Activated CD4-positive, alpha-beta T cell treated with anti-CD3 and anti-CD28 coated beads, Interleukin-2, amount 10 ng/mL, durations not matched to agents 24 days and 14 days (primary cell): ENCODE measurements around the gene GOLGA8A. TPM values are rescaled to one million over a fixed set of nuclear protein-coding genes. Genes with fewer than 3 reads are reported as not detected.
"Not testable (repeated sequence)": the region's sequence is repeated elsewhere in the genome, so short reads cannot be mapped to it uniquely, and the experiment has no call there.

ENCODE experiments used
- DNase-seq: peaks from one replicate; pipeline ENCODE4 v3.0.0; 2022
- H3K27ac Mint-ChIP-seq: one replicate; pipeline ENCODE4 v1.8.0; 2022; ENCODE audit warnings: mild to moderate bottlenecking, mixed read lengths
- H3K27me3 Mint-ChIP-seq: one replicate; pipeline ENCODE4 v1.8.0; 2022; ENCODE audit warnings: mixed read lengths
- H3K36me3 Mint-ChIP-seq: one replicate; pipeline ENCODE4 v1.8.0; 2022; ENCODE audit warnings: low read depth, mild to moderate bottlenecking, mixed read lengths
- H3K4me1 Mint-ChIP-seq: one replicate; pipeline ENCODE4 v1.8.0; 2021; ENCODE audit warnings: mixed read lengths
- H3K4me3 Mint-ChIP-seq: one replicate; pipeline ENCODE4 v1.8.0; 2022; ENCODE audit warnings: mild to moderate bottlenecking, moderate library complexity, mixed read lengths
- H3K9me3 Mint-ChIP-seq: one replicate; pipeline ENCODE4 v1.8.0; 2021; ENCODE audit warnings: mixed read lengths
- intact Hi-C: fragments of 100-400 bp; cut with micrococcal nuclease; formaldehyde crosslinking; loops from one replicate; pipeline ENCODE4 v1.15.1; 2023
- total RNA-seq: library from RNA; stranded (reverse); gene quantifications from 2 replicates; pipeline ENCODE4 v1.2.3, GENCODE V29; 2022

The GOLGA8A gene
- total RNA-seq, 1 donor from 2014 or later = 246 TPM

DNA sequence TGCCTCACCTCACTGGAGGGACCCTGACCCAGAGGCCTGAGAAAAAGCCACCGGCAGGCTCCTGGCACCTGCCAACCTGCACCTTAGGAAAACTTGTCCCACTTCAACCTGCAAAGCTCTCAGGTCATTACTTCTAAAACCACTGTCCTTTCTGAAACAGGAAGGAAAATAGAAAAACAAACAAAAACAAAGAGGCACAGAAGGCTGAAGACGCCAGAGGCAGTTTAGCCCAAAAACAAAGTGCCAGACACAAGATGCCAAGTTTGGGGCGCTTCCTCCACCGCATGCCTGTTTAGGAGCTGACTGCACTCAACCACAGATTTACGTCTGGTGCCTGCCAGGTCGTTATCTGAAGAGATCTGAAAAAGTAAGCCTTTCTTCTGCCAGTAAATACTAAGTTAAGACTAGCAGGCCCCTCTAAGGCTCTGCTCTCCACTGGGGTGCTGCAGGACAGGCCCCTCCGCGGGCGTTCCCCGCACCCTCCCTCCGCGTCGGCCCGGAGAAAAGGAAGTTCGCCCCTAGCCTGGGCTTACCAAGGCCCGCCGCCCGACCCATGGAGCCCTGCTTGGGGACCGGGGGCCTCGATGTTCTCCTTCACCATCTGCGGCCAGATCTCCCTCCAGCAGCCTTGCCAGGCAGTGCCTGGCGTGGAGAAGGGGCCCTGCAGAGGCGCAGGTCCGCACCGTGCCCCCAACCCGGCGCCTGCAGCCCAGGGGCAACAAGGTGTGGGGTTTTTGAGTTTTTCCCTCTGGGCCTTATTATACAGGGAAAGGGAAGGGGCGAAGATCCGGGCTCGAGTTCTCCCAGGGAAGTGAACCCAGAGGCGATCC is 1.3 kb downstream of the GOLGA8A start:
- H3K27ac Mint-ChIP-seq = peak overlapping the region; percentile 82
- no peaks in the 10 kb centered on the region for H3K9me3 Mint-ChIP-seq
- peak; percentile 75 for DNase-seq
- peaks cover 25% of the 10 kb centered on the region for H3K4me1 Mint-ChIP-seq
- peaks cover 7% of the 10 kb centered on the region for H3K27me3 Mint-ChIP-seq
- intact Hi-C loops = loop anchor here (2.0 to 10.0 kb wide), 4 partner anchors 70 to 332 kb away; partner anchors contain the start of genes EMC7, LPCAT4, PGBD4 and SLC12A6
- peaks cover 36% of the 10 kb centered on the region for H3K36me3 Mint-ChIP-seq
- H3K4me3 Mint-ChIP-seq = peak overlapping the region; percentile 92

DNA sequence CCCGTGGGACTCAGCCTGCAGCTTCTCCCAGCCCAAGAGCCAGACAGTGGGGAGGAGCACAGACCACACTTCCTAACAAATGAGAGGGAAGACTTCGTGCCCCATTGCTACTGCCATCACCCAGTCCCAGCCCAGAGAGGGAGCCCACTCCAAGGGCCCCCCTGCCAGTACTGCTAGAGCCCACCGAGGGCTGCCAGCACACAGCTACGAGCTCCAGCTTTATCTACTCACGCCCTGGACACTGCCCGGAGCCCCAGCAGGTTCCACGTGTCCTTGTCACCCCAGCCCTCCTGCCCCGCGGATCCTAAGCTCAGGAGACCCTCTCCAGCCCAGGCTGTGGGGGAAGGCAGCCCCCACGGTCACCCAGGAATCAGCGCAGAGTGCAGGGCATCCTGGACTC is 1.9 kb downstream of the GOLGA8A start:
- intact Hi-C loops = loop anchor here (2.0 to 10.0 kb wide), 4 partner anchors 69 to 331 kb away; partner anchors contain the start of genes EMC7, LPCAT4, PGBD4 and SLC12A6
- DNase-seq = peak; percentile 54
- H3K4me3 Mint-ChIP-seq = peak overlapping the region; percentile 92
- H3K36me3 Mint-ChIP-seq = peaks cover 38% of the 10 kb centered on the region
- H3K27ac Mint-ChIP-seq = peak overlapping the region; percentile 82
- peaks cover 3% of the 10 kb centered on the region for H3K27me3 Mint-ChIP-seq
- H3K4me1 Mint-ChIP-seq = peaks cover 27% of the 10 kb centered on the region
- no peaks in the 10 kb centered on the region for H3K9me3 Mint-ChIP-seq

DNA sequence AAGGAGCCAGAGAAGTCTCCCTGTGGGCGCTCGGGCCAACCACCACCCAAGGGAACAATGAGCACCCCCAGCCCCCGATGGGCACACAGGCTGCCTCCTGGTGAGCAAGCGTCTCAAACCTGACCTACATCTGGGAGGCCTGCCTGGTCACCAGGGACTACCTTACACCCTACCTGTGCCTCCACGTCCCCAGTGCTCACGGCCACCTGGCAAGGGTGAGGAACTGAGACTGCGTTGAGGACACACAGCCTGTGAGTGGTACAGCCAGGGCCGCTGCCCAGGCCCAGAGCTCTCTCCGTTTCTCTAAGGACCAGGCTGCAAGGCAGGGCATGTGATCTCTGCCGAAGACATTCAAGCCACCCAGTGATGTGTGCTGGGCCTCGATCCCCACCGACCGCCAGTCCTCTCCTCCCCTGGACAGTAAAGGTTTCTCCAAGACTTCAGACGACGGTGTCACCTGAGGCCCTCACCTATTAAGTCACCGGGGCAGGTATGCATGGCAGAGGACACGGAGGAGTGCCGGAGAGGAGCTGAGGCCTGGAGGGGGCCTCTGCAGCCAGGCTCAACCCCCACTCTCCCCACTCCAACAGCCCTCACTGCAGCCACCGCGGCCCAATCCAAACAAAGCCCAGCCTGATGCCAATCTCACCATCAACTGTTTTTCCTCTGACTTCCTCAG is 2.8 kb downstream of the GOLGA8A start:
- peaks cover 47% of the 10 kb centered on the region for H3K36me3 Mint-ChIP-seq
- intact Hi-C loops = loop anchor here (10.0 kb wide), 3 partner anchors 100 to 330 kb away; partner anchors contain the start of genes EMC7, PGBD4 and SLC12A6
- H3K27me3 Mint-ChIP-seq = peaks cover under 1% of the 10 kb centered on the region
- peak; percentile 56 for DNase-seq
- H3K27ac Mint-ChIP-seq = no peak overlapping the region
- peaks cover 33% of the 10 kb centered on the region for H3K4me1 Mint-ChIP-seq
- no peak overlapping the region for H3K4me3 Mint-ChIP-seq
- H3K9me3 Mint-ChIP-seq = no peaks in the 10 kb centered on the region

DNA sequence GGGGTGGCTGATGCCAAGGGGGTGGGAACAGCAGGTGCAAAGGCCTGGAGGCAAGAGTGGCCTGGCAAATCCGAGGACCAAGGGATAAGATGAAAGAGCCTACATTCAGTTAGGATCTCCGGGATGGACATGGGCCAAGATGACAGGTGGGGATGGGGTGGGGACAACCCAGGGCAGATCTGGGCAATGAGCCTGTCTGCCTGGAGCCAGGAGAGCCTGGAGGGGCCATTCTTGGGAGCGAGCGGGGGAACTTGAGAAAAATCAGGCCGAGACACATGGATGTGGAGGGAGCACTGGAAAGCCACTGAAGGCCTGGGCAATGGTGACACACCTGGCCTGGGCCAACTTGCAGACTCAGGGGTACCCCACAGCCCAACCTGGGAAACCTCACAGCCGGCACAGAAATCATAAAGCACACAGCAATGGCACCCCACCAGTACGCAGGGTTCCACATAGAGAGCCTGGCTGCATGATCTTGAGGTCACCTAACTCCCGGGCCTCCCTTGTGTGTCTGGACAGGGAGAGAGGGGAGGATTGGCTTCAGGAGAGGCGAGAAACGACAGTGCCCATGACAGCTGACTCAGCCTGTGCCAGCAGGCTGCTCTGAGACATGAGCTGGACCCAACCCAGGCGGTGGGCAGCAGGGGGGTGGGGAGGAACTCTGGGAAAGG is 3.5 kb downstream of the GOLGA8A start:
- Mint-ChIP-seq H3K4me3 (peak overlapping the region; percentile 1), H3K4me1 (peaks cover 33% of the 10 kb centered on the region), H3K36me3 (peaks cover 51% of the 10 kb centered on the region)
- intact Hi-C loops = loop anchor here (10.0 kb wide), 3 partner anchors 99 to 329 kb away; partner anchors contain the start of genes EMC7, PGBD4 and SLC12A6
- DNase-seq = peak; percentile 56
- not testable (repeated sequence) for H3K9me3 Mint-ChIP-seq, H3K27ac Mint-ChIP-seq, H3K27me3 Mint-ChIP-seq

DNA sequence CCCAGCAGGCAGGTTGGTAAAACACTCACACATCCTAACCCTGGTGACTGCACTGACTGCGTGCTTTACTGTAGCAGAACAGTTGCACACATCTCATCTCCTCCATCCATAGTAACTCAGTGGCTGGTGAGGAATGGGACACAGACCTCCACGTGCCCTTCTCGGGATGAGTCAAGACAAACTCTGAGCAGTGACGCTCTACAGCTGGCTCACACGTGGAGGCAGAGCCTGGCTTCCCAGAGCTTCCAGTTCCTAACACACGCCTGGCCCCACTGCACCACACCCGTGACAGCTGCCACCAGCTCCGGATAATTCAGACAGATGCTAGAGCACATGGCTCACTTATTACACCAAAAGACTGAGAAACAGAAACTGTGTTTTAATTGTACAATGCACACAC is 7.0 kb downstream of the GOLGA8A start:
- H3K4me1 Mint-ChIP-seq = peaks cover 32% of the 10 kb centered on the region
- not testable (repeated sequence) for H3K4me3 Mint-ChIP-seq, H3K9me3 Mint-ChIP-seq, H3K27ac Mint-ChIP-seq, DNase-seq, H3K27me3 Mint-ChIP-seq
- intact Hi-C loops = loop anchor here (10.0 kb wide), 3 partner anchors 96 to 326 kb away; partner anchors contain the start of genes EMC7, PGBD4 and SLC12A6
- H3K36me3 Mint-ChIP-seq = peaks cover 58% of the 10 kb centered on the region

DNA sequence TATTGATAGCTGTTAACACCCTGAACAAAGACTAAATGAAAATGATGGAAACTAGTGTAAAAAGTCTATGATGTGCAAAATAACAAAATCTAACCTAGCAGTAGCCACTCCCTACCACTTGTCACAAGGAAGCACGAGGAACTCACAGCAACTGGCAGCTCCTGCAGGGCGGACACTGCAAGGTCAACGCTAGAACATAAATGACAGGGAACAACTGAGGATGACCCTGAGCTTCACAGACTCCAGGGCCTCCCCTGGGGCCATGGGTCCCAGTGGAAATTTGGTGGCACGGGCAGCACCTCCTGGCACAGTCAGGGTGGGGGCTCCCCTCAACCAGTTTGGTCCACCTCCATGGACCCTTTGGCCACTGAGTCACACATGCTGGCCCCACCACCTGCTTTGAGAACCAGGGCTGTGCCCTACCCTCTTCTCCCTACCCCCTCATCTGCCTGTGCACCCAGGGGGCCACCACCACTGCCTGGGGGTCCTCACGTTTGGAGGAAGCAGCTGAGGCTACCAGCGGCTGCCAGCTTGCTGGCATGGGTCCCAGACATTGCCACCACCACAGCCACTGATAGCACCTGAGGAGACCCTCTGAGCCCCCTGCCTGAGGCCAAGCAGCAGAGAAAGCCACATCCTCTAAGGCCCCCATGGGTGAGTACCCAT is 14.1 kb downstream of the GOLGA8A start:
- peak; percentile 44 for DNase-seq
- intact Hi-C loops, H3K9me3 Mint-ChIP-seq, H3K27ac Mint-ChIP-seq, H3K4me3 Mint-ChIP-seq, H3K4me1 Mint-ChIP-seq, H3K27me3 Mint-ChIP-seq: not testable (repeated sequence)
- H3K36me3 Mint-ChIP-seq = peaks cover 22% of the 10 kb centered on the region

DNA sequence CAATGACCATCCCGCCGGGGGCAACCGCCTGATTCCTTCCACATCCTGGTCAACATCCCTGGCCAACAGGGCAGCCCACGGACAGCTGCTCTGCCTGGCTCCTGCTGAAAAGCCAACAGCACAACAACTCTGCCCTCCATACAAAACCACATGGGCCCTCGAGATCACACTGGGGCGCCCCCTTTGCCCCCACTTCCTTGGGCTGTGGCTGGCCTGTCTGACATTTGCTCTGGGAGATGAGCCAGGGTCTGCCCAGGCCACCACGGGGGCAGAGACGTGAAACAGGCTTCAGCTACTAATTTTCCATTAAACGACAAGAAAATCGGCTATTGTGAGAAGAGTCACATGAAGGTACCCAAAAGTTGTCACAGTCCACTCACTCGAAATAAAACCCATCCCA is 16.7 kb downstream of the GOLGA8A start:
- H3K27ac Mint-ChIP-seq = not testable (repeated sequence)
- H3K36me3 Mint-ChIP-seq = peaks cover 17% of the 10 kb centered on the region
- peak; percentile 14 for DNase-seq

DNA sequence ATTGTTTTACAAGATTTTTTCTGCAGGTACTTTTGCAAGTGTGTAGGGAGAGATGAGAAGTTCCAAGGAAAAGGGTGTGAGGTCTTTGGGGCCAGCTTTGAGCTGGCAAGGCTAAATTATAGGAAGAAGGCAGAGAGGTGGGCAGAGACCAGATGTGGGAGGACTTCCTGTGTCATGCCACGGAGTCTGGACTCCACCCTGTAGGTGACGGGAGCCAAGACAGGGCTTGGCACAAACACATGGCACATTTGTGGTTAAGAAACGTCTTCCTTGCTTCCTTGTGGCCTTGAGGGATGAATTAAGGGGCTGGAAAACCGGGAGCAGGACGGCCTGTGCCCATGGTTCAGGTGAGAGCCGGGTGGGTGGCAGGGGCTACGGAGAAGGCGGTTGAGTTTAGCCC is 19.2 kb downstream of the GOLGA8A start:
- H3K4me3 Mint-ChIP-seq, H3K4me1 Mint-ChIP-seq, H3K9me3 Mint-ChIP-seq, intact Hi-C loops, H3K36me3 Mint-ChIP-seq, H3K27me3 Mint-ChIP-seq: not testable (repeated sequence)
- peak overlapping the region; percentile 13 for H3K27ac Mint-ChIP-seq
- peak; percentile 50 for DNase-seq

More for the DNA sequence above, 16.7 kb downstream of the GOLGA8A start:
- H3K27me3 Mint-ChIP-seq, H3K4me1 Mint-ChIP-seq, H3K4me3 Mint-ChIP-seq, H3K9me3 Mint-ChIP-seq, intact Hi-C loops: not testable (repeated sequence)

DNA sequence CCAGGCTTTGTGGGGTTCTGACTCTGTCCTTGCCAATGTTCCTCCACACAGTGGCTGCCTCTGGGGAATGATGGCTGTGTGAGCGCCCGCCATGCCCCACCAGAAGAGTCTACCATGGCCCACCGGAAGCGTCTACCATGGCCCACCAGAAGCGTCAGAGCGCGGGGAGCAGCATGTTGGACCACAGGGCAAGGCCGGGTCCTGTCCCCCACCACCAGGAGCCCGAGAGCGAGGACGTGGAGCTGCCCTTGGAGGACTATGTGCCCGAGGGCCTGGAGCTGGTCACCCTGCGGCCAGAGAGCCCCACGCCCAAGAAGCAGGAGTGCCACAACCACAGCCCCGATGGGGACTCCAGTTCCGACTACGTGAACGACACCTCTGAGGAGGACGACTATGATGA is 28.1 kb downstream of the GOLGA8A start:
- intact Hi-C loops, H3K36me3 Mint-ChIP-seq, H3K4me1 Mint-ChIP-seq, H3K9me3 Mint-ChIP-seq, H3K27me3 Mint-ChIP-seq, H3K4me3 Mint-ChIP-seq, H3K27ac Mint-ChIP-seq: not testable (repeated sequence)
- DNase-seq = peak; percentile 40

DNA sequence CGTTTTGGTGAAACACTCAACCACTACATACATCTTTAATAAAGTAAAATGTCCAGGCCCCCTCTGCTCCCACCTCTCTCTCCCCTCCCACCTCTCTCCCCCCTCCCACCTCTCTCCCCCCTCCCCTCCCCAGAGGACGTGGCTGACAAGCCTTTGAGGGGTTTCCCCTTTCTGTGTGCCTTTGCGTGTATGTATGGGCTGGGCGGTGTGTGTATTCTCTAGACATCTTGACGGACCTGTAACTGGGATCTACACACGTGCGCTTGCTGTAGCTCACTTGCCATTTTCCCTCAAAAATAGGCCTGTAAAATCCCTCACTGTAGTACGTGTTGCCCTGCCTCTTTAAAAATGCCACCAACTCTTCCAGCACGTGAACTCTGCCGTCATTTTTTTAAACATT is 28.6 kb downstream of the GOLGA8A start:
- peak; percentile 14 for DNase-seq
- H3K27me3 Mint-ChIP-seq, H3K36me3 Mint-ChIP-seq, H3K27ac Mint-ChIP-seq, H3K4me3 Mint-ChIP-seq, H3K9me3 Mint-ChIP-seq, H3K4me1 Mint-ChIP-seq, intact Hi-C loops: not testable (repeated sequence)

DNA sequence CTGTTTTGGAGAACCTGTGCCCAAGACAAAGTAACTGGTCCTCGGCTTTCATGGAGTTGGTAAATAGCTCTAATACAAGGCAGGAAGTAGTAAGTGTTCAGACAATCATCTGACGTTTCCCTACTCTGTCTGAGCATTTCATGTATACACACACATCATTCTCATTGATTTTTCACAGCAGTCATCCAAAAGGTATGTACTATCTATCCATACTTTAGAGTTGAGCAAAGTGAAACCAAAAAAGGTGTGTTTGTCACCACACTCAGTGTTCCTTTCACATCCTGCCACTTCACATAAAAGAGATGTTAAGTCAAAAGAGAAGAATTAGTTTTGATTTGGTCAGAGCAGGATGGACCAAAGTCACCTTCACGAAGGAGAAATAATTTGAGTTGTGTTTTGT is 33.7 kb downstream of the GOLGA8A start:
- H3K4me3 Mint-ChIP-seq, intact Hi-C loops, H3K4me1 Mint-ChIP-seq, H3K9me3 Mint-ChIP-seq, H3K27me3 Mint-ChIP-seq, H3K27ac Mint-ChIP-seq, H3K36me3 Mint-ChIP-seq, DNase-seq: not testable (repeated sequence)

DNA sequence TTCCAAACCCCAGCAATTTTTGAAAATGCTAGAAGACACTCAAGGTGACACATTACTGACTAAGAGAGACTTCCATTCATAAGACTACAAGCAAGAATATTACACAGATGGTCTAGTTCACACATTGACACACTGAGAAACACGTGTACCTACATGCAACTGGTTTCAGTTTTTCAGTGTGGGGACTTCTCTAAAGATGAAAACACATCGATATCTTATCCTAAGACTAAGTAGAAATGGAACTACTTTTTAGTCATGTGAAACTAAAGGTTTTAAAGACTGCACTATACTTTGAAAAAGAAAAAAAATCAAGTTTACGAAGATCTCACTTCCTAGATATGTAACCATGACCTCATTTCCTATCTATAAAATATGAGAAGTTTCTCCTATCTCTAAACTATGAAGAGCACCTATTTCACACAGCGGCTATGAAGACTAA is 34.4 kb downstream of the GOLGA8A start:
- H3K27ac Mint-ChIP-seq, intact Hi-C loops, H3K4me1 Mint-ChIP-seq, DNase-seq, H3K36me3 Mint-ChIP-seq, H3K9me3 Mint-ChIP-seq, H3K4me3 Mint-ChIP-seq, H3K27me3 Mint-ChIP-seq: not testable (repeated sequence)

DNA sequence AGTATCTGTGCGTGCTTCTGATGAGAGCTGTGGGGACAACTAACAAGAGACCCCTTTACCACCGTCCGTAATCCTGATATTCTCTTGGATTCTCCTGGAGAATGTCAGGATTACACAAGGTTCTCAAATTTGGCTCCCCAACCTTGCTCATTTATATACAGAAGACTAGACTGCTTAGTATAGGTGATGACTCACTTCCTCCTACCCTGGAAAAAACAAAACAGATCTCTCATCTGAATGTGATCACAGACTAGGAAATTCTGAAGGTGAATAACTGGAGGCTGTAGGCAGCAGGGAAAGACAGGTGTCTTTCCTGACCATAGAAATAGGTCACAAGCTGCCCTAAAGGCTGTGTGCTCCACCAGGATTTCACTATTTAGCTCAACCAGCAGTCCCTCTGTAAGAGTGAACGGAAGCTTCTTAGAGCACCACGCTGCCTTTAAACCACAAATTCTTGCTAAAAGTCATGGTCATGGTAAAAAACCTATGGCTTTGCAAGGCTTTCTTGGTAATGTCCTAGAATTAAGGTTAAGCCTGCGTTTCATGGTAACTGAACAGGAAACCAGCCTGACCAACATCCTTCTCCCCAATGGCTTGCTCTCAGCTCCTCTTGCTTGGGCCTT is 39.9 kb downstream of the GOLGA8A start:
- H3K36me3 Mint-ChIP-seq, H3K4me3 Mint-ChIP-seq, intact Hi-C loops, H3K9me3 Mint-ChIP-seq, H3K4me1 Mint-ChIP-seq, H3K27ac Mint-ChIP-seq, H3K27me3 Mint-ChIP-seq: not testable (repeated sequence)
- peak; percentile 73 for DNase-seq
